Activated CD4-positive, CD25-positive, alpha-beta regulatory T cell treated with anti-CD3 and anti-CD28 coated beads, Interleukin-2, amount 50 U/mL, for 72 hours (primary cell): Measurements from ENCODE around the gene BMX.

Source experiments
- DNase-seq: peaks from one replicate; pipeline ENCODE4 v3.0.0; 2021

Gene BMX

DNA sequence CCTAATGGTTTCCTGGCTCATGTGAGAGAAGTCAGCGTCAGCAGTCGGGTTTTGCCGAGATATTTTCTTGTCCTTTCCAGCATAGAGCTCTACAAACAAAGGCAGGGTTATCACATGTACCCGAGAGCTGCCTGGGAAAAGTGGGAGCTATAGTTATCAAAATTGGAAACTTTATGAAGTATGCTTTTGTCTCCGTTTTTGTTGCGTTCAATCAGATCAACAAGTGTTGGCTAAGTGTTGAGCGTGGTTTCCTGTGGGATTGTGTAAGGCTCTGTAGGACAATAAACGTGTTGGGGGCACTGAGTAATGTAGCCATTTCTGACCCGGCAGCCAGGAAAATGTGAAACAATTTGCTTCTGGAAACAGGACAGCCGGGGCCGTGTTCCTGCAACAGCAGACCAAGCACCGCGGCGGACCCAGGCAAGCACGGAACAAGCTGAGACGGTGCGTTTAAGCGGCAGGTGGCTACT is at the start of gene BMX:
Gene BMX, plus strand, starts transcription at position 311 of the 470 bp plus-strand sequence. CDS start 7,547 bp downstream, outside the sequence.
- no peak for DNase-seq

DNA sequence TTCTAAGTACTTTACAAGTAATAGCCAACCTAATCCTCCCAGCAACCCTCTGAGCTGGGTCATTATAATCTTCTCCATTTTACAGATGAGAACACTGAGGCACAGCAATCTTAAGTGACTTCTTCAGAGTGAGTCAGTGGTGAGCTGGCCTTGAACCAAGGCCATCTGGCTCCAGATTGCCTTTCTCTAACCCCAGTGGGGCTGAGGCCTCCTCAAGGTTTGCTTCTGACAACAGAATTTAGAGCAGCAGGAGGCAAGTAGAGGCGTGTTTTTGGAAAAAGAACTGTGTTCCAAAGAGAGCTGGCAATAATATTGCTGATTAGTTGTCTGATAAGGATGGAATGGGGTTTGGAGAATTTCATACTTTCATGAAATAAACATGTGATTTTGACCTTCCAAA is 48.7 kb upstream of the BMX start:
- no peak for DNase-seq

DNA sequence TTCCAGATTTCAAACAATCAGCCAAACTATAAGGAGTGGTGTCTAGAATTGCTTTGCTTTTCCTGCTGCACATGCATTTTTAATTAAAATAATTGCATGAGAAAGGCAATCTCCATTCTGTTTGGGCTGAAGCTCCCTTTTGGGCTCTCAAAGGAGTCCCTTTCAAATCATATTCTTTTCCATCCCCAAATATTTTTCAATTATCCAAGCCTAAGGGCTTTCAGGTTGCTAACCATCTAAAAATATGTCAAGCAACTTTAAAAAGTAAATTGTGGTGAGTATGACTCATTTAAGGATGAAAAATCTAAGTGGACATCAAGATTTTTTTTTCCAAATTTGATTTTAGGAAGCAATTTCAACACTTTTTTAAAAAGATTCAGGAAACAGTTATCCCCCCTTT is 35.9 kb upstream of the BMX start:
- no peak for DNase-seq

DNA sequence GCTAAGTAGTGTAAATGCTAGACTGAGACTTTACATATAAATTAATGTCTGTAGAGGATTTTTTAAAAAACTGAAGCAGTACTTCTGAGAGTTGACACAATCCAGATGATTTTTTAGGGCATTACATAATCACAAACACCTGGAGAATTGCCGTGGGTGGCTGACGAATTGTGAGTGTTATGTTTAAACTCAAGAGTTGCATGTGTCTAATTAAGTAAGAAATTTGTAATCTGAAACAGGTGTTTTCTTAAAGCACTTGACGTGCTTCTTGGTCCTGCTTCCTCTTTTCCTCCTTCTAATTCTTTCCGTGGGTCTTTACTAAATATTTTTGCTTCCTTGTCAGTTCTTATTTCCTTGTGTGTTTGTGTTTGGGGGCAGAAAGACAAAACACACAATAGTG is 35.3 kb upstream of the BMX start:
- no peak for DNase-seq

DNA sequence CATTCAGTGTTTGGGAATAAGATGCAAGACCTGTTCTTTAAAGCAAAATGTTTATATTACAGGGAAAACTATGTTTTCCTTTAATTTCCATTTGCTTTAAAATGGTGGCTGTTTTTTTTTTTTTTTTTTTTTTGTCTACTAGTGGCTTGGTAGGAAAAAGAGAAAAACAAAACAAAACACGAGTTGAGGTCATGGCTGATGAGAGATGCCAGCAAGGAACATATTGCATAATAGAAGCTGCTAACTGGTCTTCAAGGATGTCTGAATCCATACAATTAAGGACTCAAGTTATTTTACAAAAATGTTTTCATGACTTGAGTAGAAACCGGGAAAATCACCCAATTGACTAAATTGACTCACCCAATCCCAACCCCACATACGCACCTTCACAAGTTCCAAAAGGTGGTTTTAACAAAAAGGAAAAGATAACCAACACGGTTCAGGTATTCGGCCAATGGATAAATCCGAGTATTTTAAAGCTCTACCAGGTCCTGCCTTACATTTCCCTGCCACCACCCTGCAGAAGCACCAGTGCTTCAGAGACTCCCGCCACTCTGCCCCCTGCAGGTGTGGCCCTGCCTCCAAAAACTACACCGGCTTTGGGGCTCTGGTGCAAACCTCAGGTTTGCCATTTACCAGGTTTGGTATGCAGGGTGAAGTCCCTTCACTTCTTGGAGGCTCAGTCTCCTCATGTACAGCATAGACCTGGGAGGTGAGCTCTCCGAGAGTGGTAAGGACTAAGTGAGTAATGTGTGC is 34.5 kb upstream of the BMX start:
- no peak for DNase-seq

DNA sequence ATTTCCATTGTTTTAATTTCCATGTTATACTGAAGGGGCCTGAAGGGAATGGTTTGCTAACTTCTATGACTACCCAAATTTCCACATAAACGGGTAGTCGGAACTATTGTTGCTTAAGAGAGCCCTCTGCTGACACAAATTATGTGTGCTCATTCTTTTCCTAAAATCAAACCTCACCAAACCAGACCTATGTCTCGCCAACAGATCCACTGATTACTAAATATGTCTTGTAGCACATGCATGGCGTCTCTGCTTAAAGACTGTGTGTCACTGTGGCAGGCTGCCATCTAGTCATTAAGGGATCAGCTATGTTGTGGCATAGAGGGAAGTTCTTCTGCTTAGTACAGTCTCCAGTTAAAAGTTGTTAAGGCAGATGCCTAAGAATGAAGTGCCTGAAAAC is 32.6 kb upstream of the BMX start:
- no peak for DNase-seq

DNA sequence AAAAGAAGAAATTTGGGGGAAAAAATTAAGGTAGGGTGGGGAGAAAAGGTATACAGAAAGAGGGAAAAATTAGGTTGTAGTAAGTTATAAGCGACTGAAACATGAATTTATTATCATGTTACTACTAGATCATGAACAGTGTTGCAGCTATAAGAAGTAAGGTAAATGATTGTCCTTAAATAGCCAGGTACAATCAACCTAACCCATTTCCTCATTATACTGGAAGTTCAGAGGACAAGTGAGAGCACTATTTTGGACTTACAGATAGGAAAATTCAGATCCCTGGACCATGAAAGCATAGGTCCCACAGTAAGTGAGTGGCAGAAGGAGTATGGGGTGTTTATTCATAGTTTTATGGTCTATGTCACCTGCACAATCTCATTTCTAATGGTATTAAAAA is 31.0 kb upstream of the BMX start:
- DNase-seq, result no peak

DNA sequence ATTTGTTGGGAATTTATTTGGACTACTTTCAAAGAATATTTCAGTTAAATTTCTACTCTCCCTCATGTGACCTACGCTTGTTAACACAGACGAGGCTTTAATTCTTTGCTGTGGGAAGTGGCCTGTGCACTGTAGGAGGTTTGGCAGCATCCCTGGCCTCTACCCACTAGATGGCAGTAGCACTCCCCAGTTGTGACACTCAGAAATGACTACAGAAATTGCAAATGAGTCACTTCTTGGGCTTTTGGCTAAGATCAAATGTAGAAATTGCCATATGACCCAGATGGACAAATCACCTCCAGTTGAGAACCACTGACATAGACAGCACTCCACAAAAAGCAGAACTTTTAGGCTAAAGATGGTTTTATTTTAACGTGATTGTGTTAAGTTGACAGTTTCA is 29.6 kb upstream of the BMX start:
- peak; percentile 48 for DNase-seq

DNA sequence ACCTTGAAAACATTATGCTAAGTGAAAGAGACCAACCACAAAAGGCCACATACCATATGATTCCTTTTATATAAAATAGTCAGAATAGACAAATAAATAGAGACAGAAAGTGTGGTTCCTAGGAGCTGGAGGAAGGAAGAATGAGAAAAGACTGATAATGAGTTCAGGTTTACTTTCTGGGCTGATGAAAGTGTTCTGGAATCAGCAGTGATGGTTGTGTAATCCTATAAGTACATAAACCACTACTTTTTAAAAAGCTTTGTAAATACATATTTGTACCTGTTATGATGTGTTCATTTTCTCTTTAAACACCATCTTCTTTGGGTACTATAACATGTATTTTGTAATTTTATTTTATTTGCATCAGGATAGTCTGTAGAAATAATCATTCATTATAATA is 28.1 kb upstream of the BMX start:
- DNase-seq, result no peak

DNA sequence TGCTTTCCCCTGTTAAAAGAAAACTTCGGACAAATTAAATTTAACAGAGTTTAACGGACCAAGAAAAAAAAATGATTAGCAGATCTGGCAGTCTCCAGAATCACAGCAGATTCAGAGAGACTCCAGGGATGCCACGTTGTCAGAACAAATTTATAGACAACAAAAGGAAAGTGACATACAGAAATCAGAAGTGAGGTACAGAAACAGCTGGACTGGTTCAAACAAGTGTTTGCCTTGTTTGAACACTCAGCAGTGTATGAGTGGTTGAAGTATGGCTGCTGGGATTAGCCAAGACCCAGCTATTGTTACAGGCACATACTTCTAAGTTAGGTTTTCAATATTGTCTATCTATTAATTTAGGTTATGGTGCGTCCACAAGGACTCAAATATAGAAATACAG is 26.6 kb upstream of the BMX start:
- no peak for DNase-seq

DNA sequence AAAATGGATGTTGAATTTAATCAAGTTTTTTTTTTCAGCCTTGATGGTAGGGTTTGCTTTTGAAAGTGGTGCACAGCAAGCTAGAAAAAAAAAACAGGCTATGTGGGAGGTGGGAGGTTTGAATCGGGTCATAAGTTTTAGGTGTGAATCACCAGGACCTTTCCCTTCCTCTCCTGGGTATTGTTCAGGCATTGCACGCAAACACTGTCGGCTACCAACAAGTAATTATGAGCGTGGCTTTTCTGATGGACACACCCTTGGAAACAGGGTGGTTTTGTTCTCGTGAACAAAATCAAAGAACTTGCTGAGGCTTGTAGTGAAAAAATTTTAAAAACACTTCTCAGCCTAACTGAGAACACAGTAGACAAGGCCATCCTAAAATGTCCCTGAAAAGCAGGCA is 25.6 kb upstream of the BMX start:
- DNase-seq, result no peak

DNA sequence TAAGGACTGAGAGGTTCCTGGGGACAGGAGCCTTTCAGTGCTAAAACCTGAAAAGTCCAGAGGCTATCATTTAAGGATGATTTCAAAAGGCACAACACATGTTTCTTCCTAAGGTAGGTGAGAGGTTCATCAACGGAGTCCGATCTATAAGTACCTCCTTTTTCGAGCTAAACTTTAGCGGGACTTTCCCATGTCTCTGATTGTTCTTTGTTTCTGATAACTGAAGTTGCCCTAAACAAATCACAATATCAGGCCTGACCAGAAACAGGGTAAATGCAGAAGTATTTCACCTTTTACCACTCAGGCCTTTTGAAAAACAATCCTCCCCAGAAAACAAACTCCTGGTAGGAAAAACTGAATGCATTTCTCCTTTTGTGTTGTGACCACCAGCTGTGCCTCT is 25.1 kb upstream of the BMX start:
- DNase-seq, result no peak

DNA sequence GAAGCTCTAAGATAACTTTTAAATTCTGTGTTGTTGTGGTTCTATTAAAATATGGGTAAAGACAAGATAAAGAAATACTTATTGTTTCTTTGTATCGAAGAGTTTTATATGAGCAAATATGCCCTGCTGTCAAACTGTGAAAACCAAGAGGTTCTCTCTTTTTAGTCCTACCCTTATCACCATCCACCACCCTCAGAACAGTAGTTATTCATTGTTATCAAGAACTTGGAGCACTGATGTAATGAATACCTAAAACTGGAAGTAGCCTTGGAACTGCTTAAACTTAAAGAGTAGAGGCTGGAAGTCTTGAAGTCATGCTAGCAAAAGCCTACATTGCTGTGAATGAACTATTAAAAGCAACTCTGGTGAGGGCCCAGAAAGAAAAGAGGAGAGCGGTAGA is 16.7 kb upstream of the BMX start:
- no peak for DNase-seq

DNA sequence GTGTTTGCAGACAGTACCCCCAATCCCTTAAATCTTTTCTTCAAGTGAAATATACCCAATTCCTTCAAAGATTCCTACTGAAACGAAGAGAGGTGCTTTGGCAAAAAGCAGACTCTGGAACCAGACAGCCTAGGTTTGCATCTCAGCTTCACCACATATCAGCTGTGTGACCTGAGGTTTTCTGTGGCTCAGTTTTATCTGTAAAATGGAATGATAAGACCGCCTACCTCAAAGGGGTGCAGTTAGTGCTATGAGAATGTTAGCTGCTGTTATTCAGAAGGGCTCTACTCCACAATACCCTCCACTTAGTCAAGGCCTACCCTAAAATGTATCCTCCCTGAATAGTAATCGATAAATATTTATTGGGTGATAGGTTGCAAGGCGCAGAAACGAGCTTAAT is 8.1 kb upstream of the BMX start:
- DNase-seq, result no peak

DNA sequence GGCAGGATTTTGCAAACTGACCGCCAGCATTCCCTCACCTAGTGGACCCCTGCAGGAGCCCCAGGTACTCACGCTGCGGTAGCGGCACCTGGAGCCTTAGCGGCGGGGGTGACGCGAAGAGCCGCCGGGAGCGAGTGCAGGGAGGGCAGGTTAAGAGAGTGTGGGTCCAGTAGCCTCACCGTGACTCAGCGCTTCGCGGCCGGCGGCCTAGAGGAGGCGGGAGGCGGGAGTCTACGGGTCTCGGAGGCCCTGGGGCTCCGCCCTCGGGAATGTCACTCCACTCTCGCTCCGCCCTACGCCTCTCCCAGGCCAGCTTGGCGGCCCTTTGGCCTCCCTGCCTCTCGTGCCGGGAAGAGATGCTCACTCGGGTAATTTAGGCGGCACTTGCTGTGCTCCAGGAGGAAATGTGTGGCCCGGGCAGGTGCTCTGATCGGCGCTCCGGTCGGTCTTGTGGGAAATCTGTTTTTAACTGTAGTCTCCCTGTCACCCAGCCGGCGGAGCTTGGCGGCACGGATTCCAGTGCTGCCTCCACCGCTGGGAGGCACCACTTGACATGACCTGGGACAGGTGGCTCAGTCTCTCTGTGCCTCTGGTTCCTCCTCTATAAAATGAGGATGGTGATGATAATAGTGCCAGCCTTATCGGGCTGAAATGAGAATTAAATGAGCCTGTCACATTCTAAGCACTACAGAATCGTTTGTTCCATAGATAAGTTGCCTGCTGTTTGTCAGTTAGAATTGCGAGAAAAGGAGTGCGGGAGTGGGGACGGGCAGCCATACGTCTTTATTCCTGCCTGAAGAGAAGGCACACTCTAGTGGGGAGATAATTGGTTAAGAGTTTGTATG is 7.3 kb upstream of the BMX start, which contains the start of gene PIR:
Gene PIR, minus strand, starts transcription at position 216 of the 845 bp plus-strand sequence. CDS start 2,076 bp downstream, outside the sequence.
- peak; percentile 53 for DNase-seq

DNA sequence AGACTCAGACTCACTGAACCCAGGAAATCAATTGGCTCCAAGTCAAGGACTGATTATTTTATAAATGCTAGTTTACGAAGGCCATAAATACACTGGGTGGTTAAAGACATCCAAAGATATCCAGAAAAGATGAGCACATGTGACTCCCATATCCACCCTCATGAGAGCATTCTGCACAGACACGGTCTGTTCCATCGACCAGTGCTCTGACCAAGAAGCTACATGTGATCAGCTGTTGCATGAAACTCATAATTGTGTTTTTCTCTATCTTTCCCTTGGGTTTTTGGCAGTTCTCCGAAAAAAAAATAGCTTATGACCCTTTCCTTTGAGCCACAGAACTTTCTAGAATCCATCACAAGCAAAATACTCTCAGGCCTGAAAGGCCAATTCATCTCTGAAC is 4.8 kb upstream of the BMX start:
- no peak for DNase-seq

DNA sequence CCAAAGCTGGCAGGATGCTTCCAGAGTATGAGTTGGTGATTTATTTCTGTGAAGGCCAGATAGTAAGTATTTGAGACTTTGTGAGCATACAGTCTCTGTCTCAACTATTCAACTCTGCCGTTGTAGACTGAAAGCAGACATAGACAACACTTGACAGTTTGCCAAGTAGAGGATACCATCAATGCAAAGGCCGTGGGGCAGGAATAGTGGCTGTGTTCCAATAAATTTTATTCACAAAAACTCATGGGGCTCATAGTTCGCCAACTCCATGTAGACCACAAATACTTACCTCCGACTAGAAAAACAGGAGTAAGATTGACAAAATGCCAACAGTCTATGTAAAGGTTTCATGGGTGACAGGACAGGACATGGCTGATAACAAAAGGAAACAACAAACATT is 3.8 kb upstream of the BMX start:
- no peak for DNase-seq

DNA sequence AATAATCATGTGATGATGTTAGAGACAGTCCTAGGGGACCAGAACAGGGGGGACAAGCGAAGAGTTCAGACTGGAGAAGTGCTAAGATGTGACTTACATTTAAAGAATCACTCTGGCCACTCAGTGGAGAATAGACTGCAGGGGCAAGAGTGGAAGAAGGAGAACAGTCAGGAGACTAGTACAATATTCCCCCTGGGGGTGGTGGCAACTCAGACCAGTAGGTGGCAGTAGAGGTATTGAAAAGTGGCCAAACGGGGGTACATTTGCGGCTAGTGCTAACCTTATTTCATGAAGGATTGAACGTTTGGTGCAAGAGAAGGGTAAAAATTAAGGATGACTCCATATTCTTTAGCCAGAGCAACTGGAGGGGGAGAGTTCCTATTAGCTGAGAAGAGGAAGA is 2.7 kb upstream of the BMX start:
- DNase-seq, result peak; percentile 50

DNA sequence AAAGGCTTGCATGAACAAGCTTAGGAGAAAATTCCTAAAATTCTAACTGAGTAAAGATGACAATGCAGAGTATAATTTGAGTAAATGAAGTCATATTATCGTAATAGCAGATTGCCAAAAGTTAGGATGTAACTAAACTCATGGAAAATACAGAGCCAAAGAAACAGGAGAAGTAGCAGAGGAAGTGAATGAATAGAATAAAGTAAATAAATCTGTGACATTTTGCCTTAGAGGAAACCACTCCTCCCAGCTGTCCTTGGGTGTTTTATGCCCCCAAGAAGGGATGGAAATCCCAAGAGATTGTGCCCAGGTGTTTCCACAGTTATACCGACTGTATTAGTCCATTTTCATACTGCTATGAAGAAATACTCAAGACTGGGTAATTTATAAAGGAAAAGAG is 1.9 kb upstream of the BMX start:
- no peak for DNase-seq

DNA sequence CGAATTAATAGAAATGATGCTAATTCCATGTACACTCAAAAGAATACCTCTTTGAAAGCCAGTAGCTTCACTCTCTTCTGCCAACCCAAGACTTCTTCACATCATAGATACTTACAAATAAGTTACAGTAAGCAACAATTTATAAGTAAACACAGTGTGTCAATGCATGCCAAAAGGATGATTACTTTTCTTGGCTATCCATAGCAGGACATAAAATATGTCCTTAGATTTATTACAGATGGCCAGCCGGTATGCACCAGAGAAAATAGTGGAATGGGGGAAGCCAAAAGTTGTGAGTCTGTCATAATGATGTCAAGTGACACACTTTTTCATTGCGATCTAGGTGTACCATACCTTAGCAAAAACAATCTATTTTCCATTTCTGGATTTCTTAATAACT is 631 bp upstream of the BMX start:
- no peak for DNase-seq

DNA sequence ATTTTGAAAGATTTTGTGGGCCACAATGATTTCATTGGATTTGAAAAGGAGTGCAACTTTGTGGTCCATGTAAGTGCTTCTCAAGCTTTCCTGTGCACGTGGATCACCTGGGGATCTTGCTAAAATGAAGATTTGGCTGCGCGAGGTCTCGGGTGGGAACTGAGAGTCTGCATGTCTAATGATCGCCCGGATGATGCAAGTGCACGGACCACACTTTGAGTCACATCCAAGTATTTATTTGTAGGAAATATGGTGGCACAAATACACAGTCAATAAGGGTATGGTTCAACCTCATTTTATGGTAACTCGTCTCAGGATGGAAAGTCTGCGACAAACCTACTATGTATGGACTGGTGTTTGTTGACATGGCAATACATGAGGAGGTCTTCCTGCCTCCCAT is 899 bp downstream of the BMX start:
- DNase-seq, result no peak

DNA sequence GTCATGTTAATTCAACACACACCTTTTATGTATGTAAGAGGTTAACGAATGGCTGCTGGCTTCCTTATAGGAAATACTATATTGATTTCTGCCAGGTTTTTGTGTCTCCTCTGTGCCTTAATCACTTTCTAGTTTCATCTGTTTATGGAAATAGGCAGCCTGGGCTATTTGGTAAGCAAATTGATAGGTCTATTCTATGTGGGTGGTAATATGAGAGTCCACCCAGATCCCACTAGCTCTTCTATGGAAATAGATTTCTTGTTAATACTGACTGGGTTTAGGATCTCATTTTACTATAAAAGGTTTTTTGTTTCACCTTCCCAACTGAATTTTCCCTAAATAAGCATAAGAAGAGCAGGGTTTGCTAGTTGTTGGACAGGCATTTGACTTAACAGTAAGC is 4.1 kb downstream of the BMX start:
- no peak for DNase-seq

DNA sequence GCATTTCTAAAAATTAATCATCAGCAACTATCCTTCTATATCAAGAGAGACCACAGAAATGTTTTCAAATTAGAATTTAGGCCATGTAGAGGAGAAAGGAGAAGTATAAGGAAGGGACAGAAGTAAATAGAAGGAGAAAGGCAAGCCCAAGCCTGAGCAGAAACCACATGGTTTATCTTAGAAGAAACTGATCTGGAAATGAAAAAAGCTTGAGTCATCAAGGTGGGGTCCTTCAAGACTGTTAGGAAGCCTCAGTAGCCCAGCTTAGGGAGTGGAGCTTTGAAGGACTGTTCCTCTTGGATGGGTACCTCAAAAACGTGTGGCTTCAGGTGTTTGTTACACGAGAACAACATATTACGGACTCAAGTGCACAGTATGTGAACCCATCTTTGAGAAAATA is 4.5 kb downstream of the BMX start:
- no peak for DNase-seq

DNA sequence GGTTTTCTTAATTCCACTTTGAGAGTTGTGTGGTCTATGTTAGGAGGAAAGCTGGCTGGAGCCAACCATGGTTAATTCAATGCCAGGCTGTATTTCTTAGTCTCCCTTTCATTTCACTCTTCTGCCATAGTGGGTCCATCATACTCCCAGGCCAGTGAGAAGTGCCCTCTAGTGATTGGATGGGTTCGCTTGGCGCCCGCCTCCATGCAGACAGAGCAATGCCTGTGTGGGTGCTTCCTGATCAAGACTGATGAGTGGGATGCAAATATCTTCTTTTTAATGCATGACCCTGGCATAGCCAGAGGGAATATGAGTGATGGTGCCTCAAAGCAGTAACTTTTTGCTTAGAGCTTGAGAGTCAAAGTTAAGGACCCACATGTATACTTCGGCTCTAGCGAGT is 6.4 kb downstream of the BMX start:
- no peak for DNase-seq
